Urothelium cell line (cell line): Measurements from ENCODE around the gene ARMC6.
A peak's percentile ranks its signal among the peaks of the same experiment; 100 is the strongest.

Experiments
- DNase-seq: peaks from one replicate; pipeline ENCODE4 v3.0.0; 2011; ENCODE audit warnings: low spot score, mixed read lengths
- FAIRE-seq: peaks from 2 replicates; lab custom pipeline; 2011; peaks lifted over from hg19 to GRCh38; lab: Jason Lieb, UNC

Gene ARMC6

GRCh38 chr19:19033426-19034203, at the start of gene ARMC6, which contains the start of gene SUGP2:
ARMC6 (plus strand) TSS chr19:19033603; CDS start chr19:19034210, 607 bp downstream.
SUGP2 (minus strand) TSS chr19:19033517; CDS start chr19:19031071, 2,446 bp downstream.
- DNase-seq (peak; percentile 95), FAIRE-seq (no peak)

GRCh38 chr19:18984251-18984650, 49.2 kb upstream of the ARMC6 start:
- FAIRE-seq (no peak), DNase-seq (no peak)

- DNase-seq: no peak
- FAIRE-seq: no peak
Measured at GRCh38 chr19:18985257-18985656, 48.1 kb upstream of the ARMC6 start.

GRCh38 chr19:18987456-18987855, 45.9 kb upstream of the ARMC6 start:
- FAIRE-seq (no peak), DNase-seq (no peak)

GRCh38 chr19:18989316-18989715, 44.1 kb upstream of the ARMC6 start:
- no peak for FAIRE-seq
- DNase-seq: no peak

- FAIRE-seq: no peak
- no peak for DNase-seq
Measured at GRCh38 chr19:18990128-18990708, 43.2 kb upstream of the ARMC6 start.

GRCh38 chr19:18991006-18991405, 42.4 kb upstream of the ARMC6 start:
- DNase-seq (no peak), FAIRE-seq (no peak)

GRCh38 chr19:18991468-18991867, 41.9 kb upstream of the ARMC6 start:
- no peak for FAIRE-seq

GRCh38 chr19:18992696-18993095, 40.7 kb upstream of the ARMC6 start:
- DNase-seq (no peak), FAIRE-seq (no peak)

More at GRCh38 chr19:18991468-18991867, 41.9 kb upstream of the ARMC6 start:
- no peak for DNase-seq

GRCh38 chr19:18993115-18993514, 40.3 kb upstream of the ARMC6 start:
- DNase-seq (no peak), FAIRE-seq (no peak)

GRCh38 chr19:18995804-18996241, 37.6 kb upstream of the ARMC6 start:
- FAIRE-seq: no peak

GRCh38 chr19:18996351-18996750, 37.1 kb upstream of the ARMC6 start:
- no peak for FAIRE-seq
- DNase-seq: no peak

More at GRCh38 chr19:18995804-18996241, 37.6 kb upstream of the ARMC6 start:
- peak; percentile 54 for DNase-seq

GRCh38 chr19:18996796-18997394, 36.5 kb upstream of the ARMC6 start:
- DNase-seq (no peak), FAIRE-seq (no peak)

GRCh38 chr19:18998276-18998675, 35.1 kb upstream of the ARMC6 start:
- no peak for FAIRE-seq
- no peak for DNase-seq

GRCh38 chr19:18999016-18999758, 34.2 kb upstream of the ARMC6 start:
- FAIRE-seq: no peak
- DNase-seq: no peak

- DNase-seq: no peak
- FAIRE-seq: no peak
Measured at GRCh38 chr19:18999896-19000620, 33.3 kb upstream of the ARMC6 start.

GRCh38 chr19:19004144-19004543, 29.3 kb upstream of the ARMC6 start:
- no peak for DNase-seq
- no peak for FAIRE-seq

GRCh38 chr19:19006213-19006612, 27.2 kb upstream of the ARMC6 start:
- DNase-seq (no peak), FAIRE-seq (no peak)

GRCh38 chr19:19009951-19010350, 23.5 kb upstream of the ARMC6 start:
- no peak for DNase-seq
- FAIRE-seq: no peak

GRCh38 chr19:19010551-19010950, 22.9 kb upstream of the ARMC6 start:
- DNase-seq: no peak
- no peak for FAIRE-seq
